Fibroblast of lung (primary cell): ENCODE measurements around the gene REPIN1. TPM values are rescaled to one million over a fixed set of nuclear protein-coding genes. Genes with fewer than 3 reads are reported as not detected.

ENCODE experiments used
- DNase-seq, 2 donors: peaks; one replicate each; pipeline versions ENCODE4 v3.0.0 to v3.0.0-alpha.2; 2010; ENCODE audit warnings: low read depth in 2 of 2
- H2AFZ ChIP-seq: 2 replicates; pipeline ENCODE4 v1.5.1; 2012; ENCODE audit warnings: low read length, control low read depth, inconsistent platforms
- H3K27ac ChIP-seq: 2 replicates; pipeline ENCODE4 v1.5.1; 2011; ENCODE audit warnings: low read length, control low read depth; ENCODE audit not compliant: insufficient read depth
- H3K27me3 ChIP-seq: 2 replicates; pipeline ENCODE4 v1.5.1; 2011; ENCODE audit warnings: mild to moderate bottlenecking, low read length; ENCODE audit not compliant: control insufficient read depth, insufficient read depth
- H3K36me3 ChIP-seq: 2 replicates; pipeline ENCODE4 v1.5.1; 2011; ENCODE audit warnings: low read length; ENCODE audit not compliant: control insufficient read depth, insufficient read depth
- H3K4me1 ChIP-seq: 2 replicates; pipeline ENCODE4 v1.5.1; 2011; ENCODE audit warnings: low read length; ENCODE audit not compliant: control insufficient read depth, insufficient read depth; ENCODE audit errors: extremely low read depth
- H3K4me2 ChIP-seq: 2 replicates; pipeline ENCODE4 v1.5.1; 2011; ENCODE audit warnings: low read length, control low read depth; ENCODE audit not compliant: insufficient read depth; ENCODE audit errors: extremely low read depth
- H3K4me3 ChIP-seq, 4 experiments: fragments of 200-600 bp in 1 of 4; sonication (generic) in 1 of 4; replicated peaks in 1 of 4; 2 replicates each; pipeline ENCODE4 v1.5.1; 2011 to 2016; ENCODE audit warnings: low read length in 4 of 4, low read depth in 3 of 4, mild to moderate bottlenecking in 3 of 4, control low read depth in 2 of 4, inconsistent platforms in 1 of 4, mixed read lengths in 1 of 4; ENCODE audit not compliant: insufficient read depth in 1 of 4; ENCODE audit errors: control extremely low read depth in 1 of 4
- H3K79me2 ChIP-seq: 2 replicates; pipeline ENCODE4 v1.5.1; 2012; ENCODE audit warnings: mild to moderate bottlenecking, low read length, inconsistent platforms; ENCODE audit not compliant: control insufficient read depth, insufficient read depth
- H3K9ac ChIP-seq: 2 replicates; pipeline ENCODE4 v1.5.1; 2011; ENCODE audit warnings: mild to moderate bottlenecking, low read length, control low read depth; ENCODE audit not compliant: insufficient read depth
- H3K9me3 ChIP-seq: 2 replicates; pipeline ENCODE4 v1.5.1; 2012; ENCODE audit warnings: low read depth, low read length; ENCODE audit not compliant: control insufficient read depth, insufficient read depth
- H4K20me1 ChIP-seq: 2 replicates; pipeline ENCODE4 v1.5.1; 2011; ENCODE audit warnings: low read length; ENCODE audit not compliant: control insufficient read depth, insufficient read depth; ENCODE audit errors: extremely low read depth
- CTCF ChIP-seq, 2 donors: IDR thresholded peaks in 1 of 2; conservative IDR thresholded peaks in 1 of 2; 1 replicate in 1 of 2; 2 replicates in 1 of 2; pipeline ENCODE4 v1.5.1; 2011 to 2012; ENCODE audit warnings: low read length in 2 of 2, control low read depth in 1 of 2, inconsistent platforms in 1 of 2, low read depth in 1 of 2, mild to moderate bottlenecking in 1 of 2
- EZH2 ChIP-seq: IDR thresholded peaks from 2 replicates; pipeline ENCODE4 v1.5.1; 2012; ENCODE audit warnings: low read length, control low read depth, mild to moderate bottlenecking; ENCODE audit errors: missing control alignments
- polyA plus RNA-seq, 2 donors: library from polyadenylated mRNA; depleted of rRNA in 1 of 2; stranded (reverse) in 1 of 2; unstranded in 1 of 2; fragments of >200 nt; gene quantifications; 2 replicates each; pipeline ENCODE4 v1.2.1, GENCODE V29; 2011 to 2012; ENCODE audit warnings: missing spikeins in 1 of 2
- total RNA-seq: library from RNA; depleted of rRNA; stranded (reverse); fragments of >200 nt; gene quantifications from 2 replicates; pipeline ENCODE4 v1.2.1, GENCODE V29; 2014

REPIN1 gene
- total and polyA plus RNA-seq, 2 donors (not counting 1 experiment from before 2014, with no cell fraction given) = 20.8 to 41.3 TPM

GRCh38 chr7:150376560-150376959, 7.9 kb downstream of the REPIN1 start:
- Histone ChIP-seq H3K27me3 (no peaks in the 10 kb centered on the region), H3K4me3 (no peak overlapping the region), H3K9ac (no peak overlapping the region), H3K9me3 (no peaks in the 10 kb centered on the region), H4K20me1 (no peaks in the 10 kb centered on the region), H2AFZ (no peak overlapping the region), H3K79me2 (peaks cover 18% of the 10 kb centered on the region), H3K36me3 (peaks cover 14% of the 10 kb centered on the region), H3K27ac (no peak overlapping the region), H3K4me1 (peaks cover 5% of the 10 kb centered on the region), H3K4me2 (no peak overlapping the region)
- no peak for TF ChIP-seq EZH2
- no peak for TF ChIP-seq CTCF (conservative IDR thresholded peaks at IDR 0.05 in 1 of 2, IDR thresholded peaks at IDR 0.05 in 1 of 2; ENCODE audit: low read depth in 1 of 2, low read length in 2 of 2)
- no peak for DNase-seq

GRCh38 chr7:150377196-150377595, 8.6 kb downstream of the REPIN1 start:
- Histone ChIP-seq H3K27me3 (no peaks in the 10 kb centered on the region), H4K20me1 (no peaks in the 10 kb centered on the region), H3K4me3 (no peak overlapping the region), H2AFZ (no peak overlapping the region), H3K9me3 (no peaks in the 10 kb centered on the region), H3K79me2 (peaks cover 14% of the 10 kb centered on the region), H3K4me1 (peaks cover 5% of the 10 kb centered on the region), H3K9ac (no peak overlapping the region), H3K27ac (no peak overlapping the region), H3K4me2 (no peak overlapping the region), H3K36me3 (peaks cover 9% of the 10 kb centered on the region)
- no peak for DNase-seq
- no peak for TF ChIP-seq CTCF (conservative IDR thresholded peaks at IDR 0.05 in 1 of 2, IDR thresholded peaks at IDR 0.05 in 1 of 2; ENCODE audit: low read depth in 1 of 2, low read length in 2 of 2)
- no peak for TF ChIP-seq EZH2

GRCh38 chr7:150377635-150378034, 9.0 kb downstream of the REPIN1 start:
- no peak overlapping the region for H3K27ac ChIP-seq
- TF ChIP-seq CTCF (conservative IDR thresholded peaks at IDR 0.05 in 1 of 2, IDR thresholded peaks at IDR 0.05 in 1 of 2; ENCODE audit: low read depth in 1 of 2, low read length in 2 of 2) = no peak
- no peak for TF ChIP-seq EZH2
- H3K79me2 ChIP-seq = peaks cover 10% of the 10 kb centered on the region
- peaks cover 5% of the 10 kb centered on the region for H3K36me3 ChIP-seq
- no peaks in the 10 kb centered on the region for H3K9me3 ChIP-seq
- H3K4me2 ChIP-seq = no peak overlapping the region
- H2AFZ ChIP-seq = no peak overlapping the region
- H3K4me3 ChIP-seq = no peak overlapping the region
- H3K4me1 ChIP-seq = peaks cover 5% of the 10 kb centered on the region
- no peaks in the 10 kb centered on the region for H4K20me1 ChIP-seq
- DNase-seq = no peak
- H3K27me3 ChIP-seq = no peaks in the 10 kb centered on the region
- no peak overlapping the region for H3K9ac ChIP-seq
